ENCODE measurements around the gene PID1. TPM values are rescaled to one million over a fixed set of nuclear protein-coding genes. Genes with fewer than 3 reads are reported as not detected.

PID1 gene
- polyA plus RNA-seq, 1 of the 3 experiments (the other 2 are of a cell fraction): 0.16 TPM

DNA sequence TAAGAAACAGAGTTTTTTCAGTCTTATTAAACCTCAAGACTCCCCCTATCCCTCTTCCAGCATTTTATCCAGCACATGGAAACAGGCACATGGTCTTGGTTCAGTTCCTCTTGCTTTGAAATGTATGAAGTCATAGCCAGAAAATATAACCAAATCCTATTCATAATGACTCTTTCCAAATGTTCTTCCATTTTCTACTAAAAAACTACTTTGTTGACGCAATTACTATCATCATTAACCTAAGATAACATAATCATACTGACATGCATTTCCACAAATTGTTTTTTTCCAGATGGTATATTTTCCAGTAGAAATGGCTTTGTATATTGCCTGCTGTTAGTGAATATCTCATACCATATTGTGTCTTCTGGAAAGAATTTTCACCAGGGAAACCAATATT lies 261.3 kb downstream of the PID1 start:
- H4K20me1 ChIP-seq (ENCODE audit: insufficient read depth): no peaks in the 10 kb centered on the region
- no peak for DNase-seq
- no peak overlapping the region for H3K27ac ChIP-seq (ENCODE audit: low read depth in 2 of 2, low read length in 1 of 2)
- H3K9ac ChIP-seq: no peak overlapping the region
- no peak overlapping the region for H3K4me2 ChIP-seq
- TF ChIP-seq YY1 (IDR thresholded peaks at IDR 0.05; ENCODE audit: low read depth) (no peak), ELF1 (IDR thresholded peaks at IDR 0.05) (no peak), TAF1 (IDR thresholded peaks at IDR 0.05; ENCODE audit: borderline replicate concordance, low read depth, low read length) (no peak), JUND (IDR thresholded peaks at IDR 0.05) (no peak), FOXM1 (IDR thresholded peaks at IDR 0.05; ENCODE audit: low read depth) (no peak), POLR2AphosphoS5 (IDR thresholded peaks at IDR 0.05; ENCODE audit: low read depth, low read length) (no peak)
- TF ChIP-seq, protein P1, sequence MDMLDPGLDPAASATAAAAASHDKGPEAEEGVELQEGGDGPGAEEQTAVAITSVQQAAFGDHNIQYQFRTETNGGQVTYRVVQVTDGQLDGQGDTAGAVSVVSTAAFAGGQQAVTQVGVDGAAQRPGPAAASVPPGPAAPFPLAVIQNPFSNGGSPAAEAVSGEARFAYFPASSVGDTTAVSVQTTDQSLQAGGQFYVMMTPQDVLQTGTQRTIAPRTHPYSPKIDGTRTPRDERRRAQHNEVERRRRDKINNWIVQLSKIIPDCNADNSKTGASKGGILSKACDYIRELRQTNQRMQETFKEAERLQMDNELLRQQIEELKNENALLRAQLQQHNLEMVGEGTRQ (IDR thresholded peaks at IDR 0.05; ENCODE audit: borderline replicate concordance, low read depth, low read length): no peak
- WGBS (ENCODE audit: low lambda C conversion rate): 8% methylated on average over 1 of the region's 1 CpG
- no peaks in the 10 kb centered on the region for H3K27me3 ChIP-seq (ENCODE audit: insufficient read depth)
- ChIA-PET POLR2A (no interaction called here), CTCF (no interaction called here)
- no peaks in the 10 kb centered on the region for H3K79me2 ChIP-seq (ENCODE audit: insufficient read depth)
- no peaks in the 10 kb centered on the region for H3K9me3 ChIP-seq
- no peaks in the 10 kb centered on the region for H3F3A ChIP-seq (replicated peaks; ENCODE audit: insufficient read depth)
- no peak overlapping the region for H3K4me3 ChIP-seq (ENCODE audit: low read depth in 2 of 2, low read length in 1 of 2)
- no peaks in the 10 kb centered on the region for H3K36me3 ChIP-seq (replicated peaks in 1 of 2; ENCODE audit: control insufficient read depth in 1 of 2, insufficient read depth in 2 of 2, low read length in 1 of 2)
- no peak overlapping the region for H2AFZ ChIP-seq (ENCODE audit: low read depth)
- no peaks in the 10 kb centered on the region for H3K9me2 ChIP-seq
- no peaks in the 10 kb centered on the region; a peak in 1 of 4 replicates for H3K4me1 ChIP-seq (ENCODE audit: control insufficient read depth in 1 of 2, insufficient read depth in 2 of 2, low read depth in 1 of 2, low read length in 1 of 2)

DNA sequence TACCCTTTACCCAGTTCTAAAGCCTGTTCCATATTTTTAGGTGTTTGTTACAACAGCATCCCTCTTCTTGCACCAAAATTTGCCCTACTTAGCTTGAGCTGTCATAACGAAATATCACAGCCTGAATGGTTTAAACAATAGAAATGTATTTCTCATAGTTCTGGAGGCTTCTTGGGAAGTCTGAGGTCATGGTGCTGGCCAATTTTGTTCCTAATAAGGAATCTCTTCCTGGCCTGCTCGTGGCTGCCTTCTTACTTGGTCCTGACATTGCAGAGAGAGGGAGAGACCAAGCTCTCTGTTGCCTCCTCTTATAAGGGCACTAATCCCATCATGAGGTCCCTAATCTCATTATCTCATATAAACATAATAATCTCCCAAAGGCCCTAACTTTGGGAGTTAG lies 267.8 kb downstream of the PID1 start:
- WGBS (ENCODE audit: low lambda C conversion rate): 12% methylated on average over 2 of the region's 2 CpGs
- H3K9me2 ChIP-seq: no peaks in the 10 kb centered on the region
- H3K4me3 ChIP-seq (ENCODE audit: low read depth in 2 of 2, low read length in 1 of 2): no peak overlapping the region
- POLR2A ChIA-PET: no interaction called here
- CTCF ChIA-PET: no interaction called here
- no peak overlapping the region for H2AFZ ChIP-seq (ENCODE audit: low read depth)
- no peaks in the 10 kb centered on the region for H3K9me3 ChIP-seq
- TF ChIP-seq TCF12 (IDR thresholded peaks at IDR 0.05): no peak
- TF ChIP-seq TAF1 (IDR thresholded peaks at IDR 0.05; ENCODE audit: borderline replicate concordance, low read depth, low read length): no peak
- TF ChIP-seq, protein P2, sequence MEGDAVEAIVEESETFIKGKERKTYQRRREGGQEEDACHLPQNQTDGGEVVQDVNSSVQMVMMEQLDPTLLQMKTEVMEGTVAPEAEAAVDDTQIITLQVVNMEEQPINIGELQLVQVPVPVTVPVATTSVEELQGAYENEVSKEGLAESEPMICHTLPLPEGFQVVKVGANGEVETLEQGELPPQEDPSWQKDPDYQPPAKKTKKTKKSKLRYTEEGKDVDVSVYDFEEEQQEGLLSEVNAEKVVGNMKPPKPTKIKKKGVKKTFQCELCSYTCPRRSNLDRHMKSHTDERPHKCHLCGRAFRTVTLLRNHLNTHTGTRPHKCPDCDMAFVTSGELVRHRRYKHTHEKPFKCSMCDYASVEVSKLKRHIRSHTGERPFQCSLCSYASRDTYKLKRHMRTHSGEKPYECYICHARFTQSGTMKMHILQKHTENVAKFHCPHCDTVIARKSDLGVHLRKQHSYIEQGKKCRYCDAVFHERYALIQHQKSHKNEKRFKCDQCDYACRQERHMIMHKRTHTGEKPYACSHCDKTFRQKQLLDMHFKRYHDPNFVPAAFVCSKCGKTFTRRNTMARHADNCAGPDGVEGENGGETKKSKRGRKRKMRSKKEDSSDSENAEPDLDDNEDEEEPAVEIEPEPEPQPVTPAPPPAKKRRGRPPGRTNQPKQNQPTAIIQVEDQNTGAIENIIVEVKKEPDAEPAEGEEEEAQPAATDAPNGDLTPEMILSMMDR (IDR thresholded peaks at IDR 0.05): no peak
- H4K20me1 ChIP-seq (ENCODE audit: insufficient read depth): no peaks in the 10 kb centered on the region
- no peaks in the 10 kb centered on the region for H3K36me3 ChIP-seq (replicated peaks in 1 of 2; ENCODE audit: control insufficient read depth in 1 of 2, insufficient read depth in 2 of 2, low read length in 1 of 2)
- no peak overlapping the region for H3K27ac ChIP-seq (ENCODE audit: low read depth in 2 of 2, low read length in 1 of 2)
- DNase-seq: no peak
- no peak overlapping the region for H3K4me2 ChIP-seq
- no peaks in the 10 kb centered on the region for H3K27me3 ChIP-seq (ENCODE audit: insufficient read depth)
- no peaks in the 10 kb centered on the region for H3K4me1 ChIP-seq (ENCODE audit: control insufficient read depth in 1 of 2, insufficient read depth in 2 of 2, low read depth in 1 of 2, low read length in 1 of 2)
- H3K79me2 ChIP-seq (ENCODE audit: insufficient read depth): no peaks in the 10 kb centered on the region
- no peak overlapping the region for H3K9ac ChIP-seq
- no peaks in the 10 kb centered on the region for H3F3A ChIP-seq (replicated peaks; ENCODE audit: insufficient read depth)

GRCh38 chr2:229001196-229001595 lies 269.9 kb downstream of the PID1 start:
- POLR2A ChIA-PET: no interaction called here
- no peak overlapping the region for H3K4me2 ChIP-seq
- no peaks in the 10 kb centered on the region for H3K36me3 ChIP-seq (replicated peaks in 1 of 2; ENCODE audit: control insufficient read depth in 1 of 2, insufficient read depth in 2 of 2, low read length in 1 of 2)
- TF ChIP-seq, protein P3, sequence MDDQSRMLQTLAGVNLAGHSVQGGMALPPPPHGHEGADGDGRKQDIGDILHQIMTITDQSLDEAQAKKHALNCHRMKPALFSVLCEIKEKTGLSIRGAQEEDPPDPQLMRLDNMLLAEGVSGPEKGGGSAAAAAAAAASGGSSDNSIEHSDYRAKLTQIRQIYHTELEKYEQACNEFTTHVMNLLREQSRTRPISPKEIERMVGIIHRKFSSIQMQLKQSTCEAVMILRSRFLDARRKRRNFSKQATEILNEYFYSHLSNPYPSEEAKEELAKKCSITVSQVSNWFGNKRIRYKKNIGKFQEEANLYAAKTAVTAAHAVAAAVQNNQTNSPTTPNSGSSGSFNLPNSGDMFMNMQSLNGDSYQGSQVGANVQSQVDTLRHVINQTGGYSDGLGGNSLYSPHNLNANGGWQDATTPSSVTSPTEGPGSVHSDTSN (IDR thresholded peaks at IDR 0.05): no peak
- TF ChIP-seq YY1 (IDR thresholded peaks at IDR 0.05; ENCODE audit: low read depth) (no peak), SIN3A (IDR thresholded peaks at IDR 0.05; ENCODE audit: borderline replicate concordance, low read depth, low read length) (no peak), MEF2A (IDR thresholded peaks at IDR 0.05; ENCODE audit: borderline replicate concordance, low read depth) (no peak), SMC3 (IDR thresholded peaks at IDR 0.05; ENCODE audit: low read depth, low read length) (no peak), NRF1 (IDR thresholded peaks at IDR 0.05; ENCODE audit: low read depth, low read length) (no peak), TAF1 (IDR thresholded peaks at IDR 0.05; ENCODE audit: borderline replicate concordance, low read depth, low read length) (no peak), NFIC (IDR thresholded peaks at IDR 0.05; ENCODE audit: borderline replicate concordance) (no peak), RXRA (IDR thresholded peaks at IDR 0.05; ENCODE audit: borderline replicate concordance, low read depth) (no peak), POLR2AphosphoS5 (IDR thresholded peaks at IDR 0.05; ENCODE audit: low read depth, low read length) (no peak), TCF12 (IDR thresholded peaks at IDR 0.05) (no peak), FOXJ3 (CRISPR knock-in tag; IDR thresholded peaks at IDR 0.05) (no peak)
- TF ChIP-seq, protein P4, sequence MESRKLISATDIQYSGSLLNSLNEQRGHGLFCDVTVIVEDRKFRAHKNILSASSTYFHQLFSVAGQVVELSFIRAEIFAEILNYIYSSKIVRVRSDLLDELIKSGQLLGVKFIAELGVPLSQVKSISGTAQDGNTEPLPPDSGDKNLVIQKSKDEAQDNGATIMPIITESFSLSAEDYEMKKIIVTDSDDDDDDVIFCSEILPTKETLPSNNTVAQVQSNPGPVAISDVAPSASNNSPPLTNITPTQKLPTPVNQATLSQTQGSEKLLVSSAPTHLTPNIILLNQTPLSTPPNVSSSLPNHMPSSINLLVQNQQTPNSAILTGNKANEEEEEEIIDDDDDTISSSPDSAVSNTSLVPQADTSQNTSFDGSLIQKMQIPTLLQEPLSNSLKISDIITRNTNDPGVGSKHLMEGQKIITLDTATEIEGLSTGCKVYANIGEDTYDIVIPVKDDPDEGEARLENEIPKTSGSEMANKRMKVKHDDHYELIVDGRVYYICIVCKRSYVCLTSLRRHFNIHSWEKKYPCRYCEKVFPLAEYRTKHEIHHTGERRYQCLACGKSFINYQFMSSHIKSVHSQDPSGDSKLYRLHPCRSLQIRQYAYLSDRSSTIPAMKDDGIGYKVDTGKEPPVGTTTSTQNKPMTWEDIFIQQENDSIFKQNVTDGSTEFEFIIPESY (IDR thresholded peaks at IDR 0.05; ENCODE audit: borderline replicate concordance, low read depth): no peak

More at GRCh38 chr2:229001196-229001595, 269.9 kb downstream of the PID1 start:
- no peak for DNase-seq
- Histone ChIP-seq H3F3A (replicated peaks; ENCODE audit: insufficient read depth) (no peaks in the 10 kb centered on the region), H3K9ac (no peak overlapping the region), H3K4me3 (ENCODE audit: low read depth in 2 of 2, low read length in 1 of 2) (no peak overlapping the region), H2AFZ (ENCODE audit: low read depth) (no peak overlapping the region), H3K9me3 (no peaks in the 10 kb centered on the region), H3K4me1 (ENCODE audit: control insufficient read depth in 1 of 2, insufficient read depth in 2 of 2, low read depth in 1 of 2, low read length in 1 of 2) (no peaks in the 10 kb centered on the region), H3K27me3 (ENCODE audit: insufficient read depth) (no peaks in the 10 kb centered on the region), H4K20me1 (ENCODE audit: insufficient read depth) (no peaks in the 10 kb centered on the region), H3K27ac (ENCODE audit: low read depth in 2 of 2, low read length in 1 of 2) (no peak overlapping the region), H3K9me2 (no peaks in the 10 kb centered on the region), H3K79me2 (ENCODE audit: insufficient read depth) (no peaks in the 10 kb centered on the region)
- 9% methylated on average over 1 of the region's 1 CpG for WGBS (ENCODE audit: low lambda C conversion rate)
- CTCF ChIA-PET: no interaction called here
